A549 (cell line): ENCODE measurements around the gene PALLD. TPM values are rescaled to one million over a fixed set of nuclear protein-coding genes. Genes with fewer than 3 reads are reported as not detected.
A peak's percentile ranks its signal among the peaks of the same experiment; 100 is the strongest.

Experiments used
- ATAC-seq, 2 experiments: fragments of 200-7000 bp in 1 of 2; fragments of >200 bp in 1 of 2; cut with Nextera tagmentation in 1 of 2; cut with Tn5 transposase in 1 of 2; 3 replicates each; pipeline versions ENCODE4 v1.8.0 to v1.9.1; 2018 to 2020; ENCODE audit warnings: mild to moderate bottlenecking in 1 of 2, moderate library complexity in 1 of 2
- CTCF ChIA-PET: fragments of 300-600 bp; sonication (Branson Sonifier 250); formaldehyde crosslinking; extraction: SDS; loops from one replicate; lab custom pipeline; 2021; ENCODE audit warnings: antibody characterized with exemption, inconsistent platforms; lab: Yijun Ruan, JAX
- POLR2A ChIA-PET: fragments of 350-600 bp; formaldehyde crosslinking; extraction: SDS; loops from one replicate; lab custom pipeline; 2021; ENCODE audit warnings: antibody characterized with exemption, inconsistent platforms; lab: Yijun Ruan, JAX
- DNase-seq, 2 experiments: peaks; one replicate each; pipeline versions ENCODE4 v3.0.0 to v3.0.0-alpha.2; 2011 to 2016; ENCODE audit warnings: low read depth in 1 of 2, low spot score in 1 of 2
- FAIRE-seq: peaks from 2 replicates; lab custom pipeline; 2011; peaks lifted over from hg19 to GRCh38; lab: Jason Lieb, UNC
- H3K27ac ChIP-seq, 2 experiments: fragments of >200 bp; sonication (Bioruptor Twin); formaldehyde crosslinking; 3 replicates each; pipeline ENCODE4 v1.5.1; 2016 to 2017
- H3K4me1 ChIP-seq: fragments of >200 bp; sonication (Bioruptor Twin); formaldehyde crosslinking; 3 replicates; pipeline ENCODE4 v1.6.1; 2016
- H3K4me2 ChIP-seq: fragments of >200 bp; sonication (Bioruptor Twin); formaldehyde crosslinking; 3 replicates; pipeline ENCODE4 v1.6.1; 2016
- H3K4me3 ChIP-seq: fragments of >200 bp; sonication (Bioruptor Twin); formaldehyde crosslinking; 3 replicates; pipeline ENCODE4 v1.5.1; 2016
- H3K9me3 ChIP-seq: fragments of >200 bp; sonication (Bioruptor Twin); formaldehyde crosslinking; 3 replicates; pipeline ENCODE4 v1.6.1; 2016
- CEBPB ChIP-seq, 2 experiments: fragments of >200 bp in 1 of 2; sonication (Bioruptor Twin) in 1 of 2; formaldehyde crosslinking in 1 of 2; IDR thresholded peaks; 2 replicates each; pipeline ENCODE4 v1.6.1; 2012 to 2016
- EHF ChIP-seq: fragments of 250-450 bp; sonication (Bioruptor Pico); IDR thresholded peaks from 2 replicates; pipeline ENCODE4 v1.5.0; 2020; ENCODE audit warnings: mild to moderate bottlenecking
- EHMT2 ChIP-seq: fragments of 200-600 bp; sonication (generic); IDR thresholded peaks from 2 replicates; pipeline ENCODE4 v1.6.1; 2016; ENCODE audit warnings: antibody characterized with exemption, low read depth, mild to moderate bottlenecking, moderate library complexity
- HEYL ChIP-seq: fragments of 250-450 bp; sonication (Bioruptor Pico); IDR thresholded peaks from 2 replicates; pipeline ENCODE4 v1.8.0; 2021; ENCODE audit warnings: mild to moderate bottlenecking, moderate library complexity
- HOXB13 ChIP-seq: fragments of 250-450 bp; sonication (Bioruptor Pico); IDR thresholded peaks from 2 replicates; pipeline ENCODE4 v1.5.0; 2020; ENCODE audit warnings: low read depth, mild to moderate bottlenecking, moderate library complexity
- HOXB5 ChIP-seq: fragments of 250-450 bp; sonication (Bioruptor Pico); IDR thresholded peaks from 2 replicates; pipeline ENCODE4 v1.5.0; 2020; ENCODE audit warnings: mild to moderate bottlenecking, moderate library complexity
- JUN ChIP-seq, 2 experiments: fragments of >200 bp; sonication (Bioruptor Twin); formaldehyde crosslinking; IDR thresholded peaks; 2 replicates in 1 of 2; 3 replicates in 1 of 2; pipeline ENCODE4 v1.6.1; 2016 to 2017
- KDM1A ChIP-seq: fragments of 200-600 bp; sonication (generic); IDR thresholded peaks from 2 replicates; pipeline ENCODE4 v1.6.1; 2016; ENCODE audit warnings: low read depth, mild to moderate bottlenecking
- MAZ ChIP-seq: fragments of 150-350 bp; IDR thresholded peaks from 2 replicates; pipeline ENCODE4 v1.6.1; 2014; ENCODE audit warnings: antibody characterized with exemption, low read depth, low read length, borderline replicate concordance
- MYC ChIP-seq: IDR thresholded peaks from 2 replicates; pipeline ENCODE4 v1.6.1; 2012; ENCODE audit warnings: mild to moderate bottlenecking, inconsistent platforms, low read length, improper control_type of control experiment, borderline replicate concordance
- PHF8 ChIP-seq: fragments of 200-600 bp; sonication (generic); IDR thresholded peaks from 2 replicates; pipeline ENCODE4 v1.6.1; 2016; ENCODE audit warnings: low read depth, mild to moderate bottlenecking, antibody characterized with exemption, moderate library complexity, borderline replicate concordance
- RCOR1 ChIP-seq: fragments of 150-350 bp; IDR thresholded peaks from 2 replicates; pipeline ENCODE4 v1.6.1; 2014; ENCODE audit warnings: antibody characterized with exemption, low read length, low read depth
- SMC3 ChIP-seq: fragments of >200 bp; sonication (Bioruptor Twin); formaldehyde crosslinking; IDR thresholded peaks from 3 replicates; pipeline ENCODE4 v1.6.1; 2018; ENCODE audit warnings: inconsistent platforms
- ZC3H11A ChIP-seq: fragments of 450-650 bp; IDR thresholded peaks from 2 replicates; pipeline ENCODE4 v1.6.1; 2014; ENCODE audit warnings: antibody characterized with exemption, mild to moderate bottlenecking
- ZFP36 ChIP-seq: fragments of 450-650 bp; IDR thresholded peaks from 2 replicates; pipeline ENCODE4 v1.6.1; 2014; ENCODE audit warnings: borderline replicate concordance; ENCODE audit not compliant: partially characterized antibody
- ZSCAN20 ChIP-seq: fragments of 250-450 bp; sonication (Bioruptor Pico); IDR thresholded peaks from 2 replicates; pipeline ENCODE4 v1.8.0; 2022; ENCODE audit warnings: mild to moderate bottlenecking, moderate library complexity
- WGBS: methylation state at CpG from one replicate; pipeline ENCODE4 v1.1.6; 2017; ENCODE audit errors: missing lambda C conversion rate; 5-methylcytosine and 5-hydroxymethylcytosine counted together
- polyA plus RNA-seq, 4 experiments: library from polyadenylated mRNA; depleted of rRNA in 3 of 4; stranded (reverse); fragments of >200 nt; fragmentation: RNase III in 1 of 4; extraction: RNeasy Plus Mini Kit Qiagen cat#74134 plus additional on column Dnase treatment in 1 of 4; gene quantifications; 2 replicates in 3 of 4; 3 replicates in 1 of 4; pipeline ENCODE4 v1.2.3, GENCODE V29; 2011 to 2017
- TF ChIP-seq, protein P1 (sequence below): fragments of >200 bp; sonication (Bioruptor Twin); formaldehyde crosslinking; IDR thresholded peaks from 3 replicates; pipeline ENCODE4 v1.5.1; 2016
- TF ChIP-seq, protein P2 (sequence below): fragments of 200-600 bp; sonication (generic); IDR thresholded peaks from 2 replicates; pipeline ENCODE4 v1.6.1; 2016; ENCODE audit warnings: antibody characterized with exemption, mild to moderate bottlenecking, moderate library complexity
- TF ChIP-seq, protein P3 (sequence below): IDR thresholded peaks from 2 replicates; pipeline ENCODE4 v1.6.1; 2012
- TF ChIP-seq, protein P4 (sequence below): fragments of >200 bp; sonication (Bioruptor Twin); formaldehyde crosslinking; IDR thresholded peaks from 3 replicates; pipeline ENCODE4 v1.6.1; 2016

Gene PALLD
- polyA plus RNA-seq, 2 of the 4 experiments (the other 2 are of a cell fraction): 88.8 to 113 TPM

DNA sequence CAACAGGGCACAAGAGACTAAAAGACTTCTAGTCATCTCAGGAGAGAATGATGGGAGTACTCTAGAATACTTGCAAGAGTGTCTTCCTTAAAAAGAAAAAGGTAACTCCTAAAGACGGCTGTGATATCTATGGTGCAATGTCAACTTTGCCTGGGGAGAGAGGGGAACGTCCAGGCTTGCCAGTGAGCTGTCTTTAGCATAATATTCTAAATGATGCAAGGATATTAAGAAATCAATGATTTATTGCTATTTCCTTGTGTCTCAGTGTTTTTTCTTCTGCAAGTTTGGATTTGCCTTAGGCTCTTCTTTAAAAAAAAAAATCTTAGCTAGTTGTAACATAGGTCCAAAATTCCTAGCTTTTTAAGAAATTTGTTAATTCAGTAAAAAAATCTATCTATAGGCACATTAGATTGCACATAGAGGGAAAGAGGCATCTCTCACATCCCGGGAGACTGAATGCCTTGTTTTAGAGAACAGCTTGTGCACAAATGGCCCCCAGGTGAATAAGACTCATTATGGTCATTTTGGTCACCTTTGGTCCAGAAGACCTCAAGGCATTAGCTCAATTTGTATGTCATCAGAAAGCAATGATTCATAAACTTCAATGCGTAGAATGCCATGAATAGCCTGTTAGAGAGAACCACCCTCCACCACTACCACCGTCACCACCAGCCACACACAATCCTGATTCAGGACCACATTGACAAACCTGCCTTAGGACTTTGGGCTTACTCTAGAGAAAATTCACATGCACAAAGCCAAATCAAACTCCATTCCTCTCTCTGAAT is 104.1 kb downstream of the PALLD start:
- TF ChIP-seq EHMT2: no peak
- TF ChIP-seq MYC: no peak
- no peak for TF ChIP-seq JUN (IDR thresholded peaks at IDR 0.05)
- TF ChIP-seq, protein P1, sequence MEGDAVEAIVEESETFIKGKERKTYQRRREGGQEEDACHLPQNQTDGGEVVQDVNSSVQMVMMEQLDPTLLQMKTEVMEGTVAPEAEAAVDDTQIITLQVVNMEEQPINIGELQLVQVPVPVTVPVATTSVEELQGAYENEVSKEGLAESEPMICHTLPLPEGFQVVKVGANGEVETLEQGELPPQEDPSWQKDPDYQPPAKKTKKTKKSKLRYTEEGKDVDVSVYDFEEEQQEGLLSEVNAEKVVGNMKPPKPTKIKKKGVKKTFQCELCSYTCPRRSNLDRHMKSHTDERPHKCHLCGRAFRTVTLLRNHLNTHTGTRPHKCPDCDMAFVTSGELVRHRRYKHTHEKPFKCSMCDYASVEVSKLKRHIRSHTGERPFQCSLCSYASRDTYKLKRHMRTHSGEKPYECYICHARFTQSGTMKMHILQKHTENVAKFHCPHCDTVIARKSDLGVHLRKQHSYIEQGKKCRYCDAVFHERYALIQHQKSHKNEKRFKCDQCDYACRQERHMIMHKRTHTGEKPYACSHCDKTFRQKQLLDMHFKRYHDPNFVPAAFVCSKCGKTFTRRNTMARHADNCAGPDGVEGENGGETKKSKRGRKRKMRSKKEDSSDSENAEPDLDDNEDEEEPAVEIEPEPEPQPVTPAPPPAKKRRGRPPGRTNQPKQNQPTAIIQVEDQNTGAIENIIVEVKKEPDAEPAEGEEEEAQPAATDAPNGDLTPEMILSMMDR: no peak
- TF ChIP-seq PHF8: no peak
- TF ChIP-seq HEYL (CRISPR knock-in tag): no peak
- no peak for TF ChIP-seq KDM1A
- TF ChIP-seq ZSCAN20 (CRISPR knock-in tag): no peak
- TF ChIP-seq RCOR1: no peak
- TF ChIP-seq HOXB13 (CRISPR knock-in tag): no peak
- TF ChIP-seq MAZ: no peak
- no peak for TF ChIP-seq SMC3
- TF ChIP-seq, protein P2, sequence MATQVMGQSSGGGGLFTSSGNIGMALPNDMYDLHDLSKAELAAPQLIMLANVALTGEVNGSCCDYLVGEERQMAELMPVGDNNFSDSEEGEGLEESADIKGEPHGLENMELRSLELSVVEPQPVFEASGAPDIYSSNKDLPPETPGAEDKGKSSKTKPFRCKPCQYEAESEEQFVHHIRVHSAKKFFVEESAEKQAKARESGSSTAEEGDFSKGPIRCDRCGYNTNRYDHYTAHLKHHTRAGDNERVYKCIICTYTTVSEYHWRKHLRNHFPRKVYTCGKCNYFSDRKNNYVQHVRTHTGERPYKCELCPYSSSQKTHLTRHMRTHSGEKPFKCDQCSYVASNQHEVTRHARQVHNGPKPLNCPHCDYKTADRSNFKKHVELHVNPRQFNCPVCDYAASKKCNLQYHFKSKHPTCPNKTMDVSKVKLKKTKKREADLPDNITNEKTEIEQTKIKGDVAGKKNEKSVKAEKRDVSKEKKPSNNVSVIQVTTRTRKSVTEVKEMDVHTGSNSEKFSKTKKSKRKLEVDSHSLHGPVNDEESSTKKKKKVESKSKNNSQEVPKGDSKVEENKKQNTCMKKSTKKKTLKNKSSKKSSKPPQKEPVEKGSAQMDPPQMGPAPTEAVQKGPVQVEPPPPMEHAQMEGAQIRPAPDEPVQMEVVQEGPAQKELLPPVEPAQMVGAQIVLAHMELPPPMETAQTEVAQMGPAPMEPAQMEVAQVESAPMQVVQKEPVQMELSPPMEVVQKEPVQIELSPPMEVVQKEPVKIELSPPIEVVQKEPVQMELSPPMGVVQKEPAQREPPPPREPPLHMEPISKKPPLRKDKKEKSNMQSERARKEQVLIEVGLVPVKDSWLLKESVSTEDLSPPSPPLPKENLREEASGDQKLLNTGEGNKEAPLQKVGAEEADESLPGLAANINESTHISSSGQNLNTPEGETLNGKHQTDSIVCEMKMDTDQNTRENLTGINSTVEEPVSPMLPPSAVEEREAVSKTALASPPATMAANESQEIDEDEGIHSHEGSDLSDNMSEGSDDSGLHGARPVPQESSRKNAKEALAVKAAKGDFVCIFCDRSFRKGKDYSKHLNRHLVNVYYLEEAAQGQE: no peak
- TF ChIP-seq ZC3H11A: no peak
- TF ChIP-seq ZFP36: no peak
- TF ChIP-seq HOXB5 (CRISPR knock-in tag): no peak
- no peak for TF ChIP-seq CEBPB (IDR thresholded peaks at IDR 0.05)
- no peak for TF ChIP-seq EHF (CRISPR knock-in tag)
- TF ChIP-seq, protein P3, sequence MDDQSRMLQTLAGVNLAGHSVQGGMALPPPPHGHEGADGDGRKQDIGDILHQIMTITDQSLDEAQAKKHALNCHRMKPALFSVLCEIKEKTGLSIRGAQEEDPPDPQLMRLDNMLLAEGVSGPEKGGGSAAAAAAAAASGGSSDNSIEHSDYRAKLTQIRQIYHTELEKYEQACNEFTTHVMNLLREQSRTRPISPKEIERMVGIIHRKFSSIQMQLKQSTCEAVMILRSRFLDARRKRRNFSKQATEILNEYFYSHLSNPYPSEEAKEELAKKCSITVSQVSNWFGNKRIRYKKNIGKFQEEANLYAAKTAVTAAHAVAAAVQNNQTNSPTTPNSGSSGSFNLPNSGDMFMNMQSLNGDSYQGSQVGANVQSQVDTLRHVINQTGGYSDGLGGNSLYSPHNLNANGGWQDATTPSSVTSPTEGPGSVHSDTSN: no peak
- TF ChIP-seq, all 56 proteins: peak for 0
- ChIA-PET CTCF (interaction anchor here (0.6 to 1.5 kb wide), 5 partner anchors 9 to 624 kb away, joined by 3 to 4 read pairs (median 3); no protein-coding TSS in a partner anchor), POLR2A (no interaction called here)
- WGBS: 47% methylated on average over 5 of the region's 5 CpGs
- peak; percentile 14 to 51; a peak in 4 of 6 replicates for ATAC-seq
- Histone ChIP-seq H3K4me2 (peak overlapping the region; percentile 24), H3K4me1 (peaks cover 55% of the 10 kb centered on the region), H3K9me3 (no peaks in the 10 kb centered on the region), H3K4me3 (no peak overlapping the region), H3K27ac (peak overlapping the region; percentile 35 to 63; a peak in 5 of 6 replicates)
- no peak for FAIRE-seq
- DNase-seq: no peak

DNA sequence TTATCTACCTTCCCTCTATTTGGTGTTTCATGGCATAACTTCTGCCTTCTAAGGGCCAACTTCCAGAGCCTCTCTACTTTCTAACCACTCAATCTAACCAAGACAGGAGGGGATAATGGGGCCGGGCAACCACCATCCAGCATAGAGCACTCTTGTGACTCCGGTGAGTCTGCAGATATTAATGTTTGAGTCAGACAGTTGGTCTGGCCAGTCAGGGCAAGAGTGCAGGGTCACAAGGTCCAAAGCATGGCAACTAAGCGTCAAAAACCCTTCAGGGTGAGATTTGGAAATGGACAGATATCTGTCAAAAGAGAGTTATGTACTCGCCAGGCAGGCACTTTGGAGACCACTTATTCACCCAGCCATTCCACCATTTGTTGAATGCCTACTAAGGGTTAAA is 105.0 kb downstream of the PALLD start:
- no peak overlapping the region for H3K4me2 ChIP-seq
- H3K9me3 ChIP-seq: no peaks in the 10 kb centered on the region
- ChIA-PET CTCF (interaction anchor here (0.7 to 0.8 kb wide), 2 partner anchors 13 to 17 kb away, joined by 3 to 4 read pairs; no protein-coding TSS in a partner anchor), POLR2A (no interaction called here)
- H3K27ac ChIP-seq: peak overlapping the region; percentile 35 to 63; a peak in 3 of 6 replicates
- FAIRE-seq (no peak), ATAC-seq (peak in 1 of 2 experiments; percentile 49; a peak in 3 of 6 replicates), DNase-seq (no peak)
- no peak overlapping the region for H3K4me3 ChIP-seq
- TF ChIP-seq, protein P4, sequence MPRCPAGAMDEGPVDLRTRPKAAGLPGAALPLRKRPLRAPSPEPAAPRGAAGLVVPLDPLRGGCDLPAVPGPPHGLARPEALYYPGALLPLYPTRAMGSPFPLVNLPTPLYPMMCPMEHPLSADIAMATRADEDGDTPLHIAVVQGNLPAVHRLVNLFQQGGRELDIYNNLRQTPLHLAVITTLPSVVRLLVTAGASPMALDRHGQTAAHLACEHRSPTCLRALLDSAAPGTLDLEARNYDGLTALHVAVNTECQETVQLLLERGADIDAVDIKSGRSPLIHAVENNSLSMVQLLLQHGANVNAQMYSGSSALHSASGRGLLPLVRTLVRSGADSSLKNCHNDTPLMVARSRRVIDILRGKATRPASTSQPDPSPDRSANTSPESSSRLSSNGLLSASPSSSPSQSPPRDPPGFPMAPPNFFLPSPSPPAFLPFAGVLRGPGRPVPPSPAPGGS: no peak
- H3K4me1 ChIP-seq: peaks cover 57% of the 10 kb centered on the region
- WGBS: 80% methylated on average over 4 of the region's 4 CpGs
